ENCODE measurements around the gene PSMF1.
"Not testable (repeated sequence)": the region's sequence is repeated elsewhere in the genome, so short reads cannot be mapped to it uniquely, and the experiment has no call there.

Gene PSMF1

DNA sequence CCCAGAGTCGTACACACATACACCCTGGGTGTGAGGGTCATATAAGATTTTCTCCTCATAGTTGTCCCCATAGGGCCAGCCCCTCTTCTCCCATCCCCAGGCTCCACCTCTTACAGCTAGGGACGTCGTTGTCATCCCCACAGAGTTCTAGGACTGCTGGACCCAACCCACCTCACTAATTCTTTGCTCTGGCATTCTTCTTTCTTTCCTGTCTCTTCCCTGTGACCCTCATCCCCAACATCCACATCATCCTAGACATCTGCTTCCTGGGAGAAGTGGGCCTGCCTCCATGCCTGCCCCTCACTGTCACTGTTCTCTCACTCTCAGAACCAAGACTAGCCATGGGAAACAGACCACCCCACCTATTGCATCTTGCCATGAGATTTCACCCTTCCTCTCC lies 1.1 kb downstream of the PSMF1 start:
- intact Hi-C loops (cut with DNase I) = no loop called here
- DNase-seq = no peak

DNA sequence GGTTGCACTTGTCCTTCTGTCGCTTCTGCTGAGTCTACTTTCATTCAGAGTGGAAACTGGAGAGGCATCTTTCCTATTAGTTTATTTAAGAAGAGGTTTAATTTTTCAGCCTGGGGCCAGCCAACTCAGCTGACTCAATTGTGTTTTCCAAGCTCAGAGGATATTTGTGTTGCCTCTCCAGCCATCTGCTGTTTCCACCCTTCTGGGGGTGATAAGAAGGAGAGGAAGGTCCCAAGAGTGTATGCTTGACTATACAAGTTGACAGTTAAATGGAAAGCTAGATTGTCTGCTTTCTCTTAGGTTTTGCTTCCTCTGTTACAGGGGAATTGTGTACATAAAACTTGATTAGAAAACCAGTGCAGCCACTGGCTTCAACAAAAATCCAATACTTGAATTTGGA lies 3.0 kb downstream of the PSMF1 start:
- no peak for DNase-seq
- intact Hi-C loops (cut with DNase I) = no loop called here

- peak in 2 of 42 donors; percentile 45 to 52 for DNase-seq
- intact Hi-C loops (cut with DNase I) = no loop called here
Observed at GRCh38 chr20:1122388-1123315, 4.2 kb downstream of the PSMF1 start.

- intact Hi-C loops (cut with DNase I) = no loop called here
- DNase-seq = no peak
Observed at GRCh38 chr20:1123666-1124065, 5.3 kb downstream of the PSMF1 start.

GRCh38 chr20:1124421-1124820 lies 6.0 kb downstream of the PSMF1 start:
- intact Hi-C loops (cut with DNase I) = no loop called here
- DNase-seq = no peak

DNA sequence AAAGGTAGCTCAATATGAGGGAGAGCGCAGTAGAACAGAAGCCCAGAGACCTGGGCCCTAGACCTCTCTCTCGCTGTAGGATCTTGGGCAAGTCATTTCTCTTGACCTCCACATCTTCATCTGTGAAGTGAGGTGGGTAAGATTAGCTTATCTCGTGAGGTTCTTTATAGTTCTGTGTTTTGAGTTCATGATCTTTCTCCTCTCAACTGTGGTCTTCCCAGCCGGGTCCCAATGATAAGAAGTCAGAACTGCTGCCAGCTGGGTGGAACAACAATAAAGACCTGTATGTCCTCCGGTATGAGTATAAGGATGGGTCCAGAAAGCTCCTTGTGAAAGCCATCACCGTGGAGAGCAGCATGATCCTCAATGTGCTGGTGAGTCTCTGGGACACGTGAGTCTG lies 6.9 kb downstream of the PSMF1 start:
- DNase-seq = no peak
- intact Hi-C loops (cut with DNase I) = no loop called here

DNA sequence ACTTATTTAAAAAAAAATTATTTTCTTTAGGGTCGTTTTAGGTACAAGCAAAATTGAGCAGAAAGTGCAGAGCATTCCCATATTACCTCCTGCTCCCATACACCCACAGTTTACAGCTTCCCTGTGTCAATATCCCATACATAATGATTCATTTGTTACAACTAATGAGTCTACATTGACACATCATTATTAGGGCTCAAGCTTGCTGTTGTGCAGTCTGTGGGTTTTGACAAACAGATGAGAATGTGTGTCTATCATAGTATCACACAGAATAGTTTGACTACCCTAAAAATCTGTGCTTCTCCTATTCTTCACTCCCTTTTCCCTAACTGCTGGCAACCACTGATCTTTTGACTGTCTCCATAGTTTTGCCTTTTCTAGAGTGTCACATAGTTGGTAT lies 9.4 kb downstream of the PSMF1 start:
- DNase-seq = no peak
- intact Hi-C loops (cut with DNase I) = no loop called here

- DNase-seq = no peak
- intact Hi-C loops (cut with DNase I) = no loop called here
Observed at GRCh38 chr20:1130058-1130694, 11.8 kb downstream of the PSMF1 start.

DNA sequence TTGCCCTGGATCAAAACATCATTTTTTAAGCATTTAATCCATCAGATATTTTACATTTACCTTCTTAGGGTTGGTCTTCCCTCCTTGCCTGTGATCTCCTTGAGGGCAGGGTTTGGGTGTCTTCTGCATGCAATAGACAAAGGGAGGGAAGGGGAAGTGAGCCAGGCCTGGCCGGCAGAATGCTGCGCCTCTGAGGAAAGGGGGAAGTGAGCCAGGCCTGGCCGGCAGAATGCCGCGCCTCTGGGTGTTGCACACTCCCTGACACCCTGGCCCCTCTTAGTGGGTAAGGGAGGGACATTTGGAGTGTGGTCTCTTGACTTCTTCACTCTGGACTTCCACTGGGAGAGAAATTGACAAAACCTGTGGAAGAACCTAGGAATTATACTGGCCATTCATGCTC lies 12.4 kb downstream of the PSMF1 start:
- intact Hi-C loops (cut with DNase I) = no loop called here
- DNase-seq = peak in 13 of 42 donors; percentile 12 to 54 (median 27)

GRCh38 chr20:1131354-1131753 lies 13.0 kb downstream of the PSMF1 start:
- intact Hi-C loops (cut with DNase I) = no loop called here
- no peak for DNase-seq

- peak in 3 of 42 donors; percentile 12 to 37 (median 30) for DNase-seq
- intact Hi-C loops (cut with DNase I) = no loop called here
Observed at GRCh38 chr20:1134355-1134754, 16.0 kb downstream of the PSMF1 start.

GRCh38 chr20:1134836-1135235 lies 16.4 kb downstream of the PSMF1 start:
- intact Hi-C loops (cut with DNase I) = no loop called here
- DNase-seq = no peak

GRCh38 chr20:1137236-1137635 lies 18.8 kb downstream of the PSMF1 start:
- intact Hi-C loops (cut with DNase I) = no loop called here
- DNase-seq = no peak

GRCh38 chr20:1144401-1145172 lies 26.2 kb downstream of the PSMF1 start:
- peak in 33 of 42 donors; percentile 8 to 73 (median 37) for DNase-seq
- intact Hi-C loops (cut with DNase I) = no loop called here

- DNase-seq = no peak
- intact Hi-C loops (cut with DNase I) = no loop called here
Observed at GRCh38 chr20:1146957-1147356, 28.6 kb downstream of the PSMF1 start.

DNA sequence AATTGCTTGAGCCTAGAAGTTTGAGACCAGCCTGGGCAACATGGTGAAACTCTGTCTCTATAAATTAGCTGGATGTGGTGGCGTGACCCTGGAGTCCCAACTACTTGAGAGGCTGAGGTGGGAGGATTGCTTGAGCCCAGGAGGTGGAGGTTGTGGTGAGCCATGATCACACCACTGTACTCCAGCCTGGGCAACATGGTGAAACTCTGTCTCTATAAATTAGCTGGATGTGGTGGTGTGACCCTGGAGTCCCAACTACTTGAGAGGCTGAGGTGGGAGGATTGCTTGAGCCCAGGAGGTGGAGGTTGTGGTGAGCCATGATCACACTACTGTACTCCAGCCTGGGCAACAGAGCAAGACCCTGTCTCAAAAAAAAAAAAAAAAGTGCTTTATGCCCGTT lies 31.4 kb downstream of the PSMF1 start:
- intact Hi-C loops (cut with DNase I); DNase-seq: not testable (repeated sequence)

GRCh38 chr20:1150218-1150617 lies 31.8 kb downstream of the PSMF1 start:
- DNase-seq = peak in 23 of 42 donors; percentile 4 to 75 (median 32)
- intact Hi-C loops (cut with DNase I) = no loop called here

- intact Hi-C loops (cut with DNase I) = no loop called here
- no peak for DNase-seq
Observed at GRCh38 chr20:1150968-1151367, 32.6 kb downstream of the PSMF1 start.

GRCh38 chr20:1154226-1154625 lies 35.8 kb downstream of the PSMF1 start:
- intact Hi-C loops (cut with DNase I) = no loop called here
- DNase-seq = no peak

GRCh38 chr20:1154691-1155090 lies 36.3 kb downstream of the PSMF1 start:
- intact Hi-C loops (cut with DNase I) = no loop called here
- no peak for DNase-seq

Measured in head of caudate nucleus (tissue), 42 donors.